ENCODE measurements around the gene CLK1. TPM values are rescaled to one million over a fixed set of nuclear protein-coding genes. Genes with fewer than 3 reads are reported as not detected.

The CLK1 gene
- total RNA-seq, 2 experiments from 2014 or later, result 74.9 to 104 TPM

GRCh38 chr2:200845669-200846325, 18.7 kb downstream of the CLK1 start:
- Histone ChIP-seq H3K9me3 (ENCODE audit: low read length) (no peaks in the 10 kb centered on the region), H3K4me1 (ENCODE audit: insufficient read depth, low read length, poor library complexity, severe bottlenecking) (no peaks in the 10 kb centered on the region), H3K36me3 (ENCODE audit: insufficient read depth, low read length) (peaks cover 6% of the 10 kb centered on the region), H3K9me2 (ENCODE audit: insufficient read depth, low read length) (no peaks in the 10 kb centered on the region), H2AFZ (ENCODE audit: low read length) (no peak overlapping the region), H4K20me1 (ENCODE audit: insufficient read depth, low read length) (no peaks in the 10 kb centered on the region), H3K4me3 (ENCODE audit: low read depth, low read length, poor library complexity, severe bottlenecking) (no peak overlapping the region), H3K27ac (ENCODE audit: low read depth, low read length, poor library complexity, severe bottlenecking) (no peak overlapping the region), H3K4me2 (ENCODE audit: low read length) (no peak overlapping the region), H3K79me2 (ENCODE audit: insufficient read depth, low read depth, low read length) (no peaks in the 10 kb centered on the region)
- intact Hi-C loops (cut with micrococcal nuclease; ENCODE audit: unreplicated experiment), result no loop called here
- ChIA-PET CTCF (ENCODE audit: unreplicated experiment) (interaction anchor here (0.5 to 1.3 kb wide), 2 partner anchors 18 to 100 kb away, joined by 4 to 5 read pairs; no protein-coding TSS in a partner anchor), POLR2A (interaction anchor here (0.6 to 1.0 kb wide), 3 partner anchors 18 to 776 kb away, joined by 3 read pairs; no protein-coding TSS in a partner anchor)
- TF ChIP-seq EZH2phosphoT487 (IDR thresholded peaks at IDR 0.05; ENCODE audit: borderline replicate concordance, low read depth, low read length) (no peak), CTCF (conservative IDR thresholded peaks at IDR 0.05; ENCODE audit: low read length) (no peak)
- no peak for DNase-seq (ENCODE audit: low spot score)
- BruUV-seq (replicated peaks), result no TSS peak

DNA sequence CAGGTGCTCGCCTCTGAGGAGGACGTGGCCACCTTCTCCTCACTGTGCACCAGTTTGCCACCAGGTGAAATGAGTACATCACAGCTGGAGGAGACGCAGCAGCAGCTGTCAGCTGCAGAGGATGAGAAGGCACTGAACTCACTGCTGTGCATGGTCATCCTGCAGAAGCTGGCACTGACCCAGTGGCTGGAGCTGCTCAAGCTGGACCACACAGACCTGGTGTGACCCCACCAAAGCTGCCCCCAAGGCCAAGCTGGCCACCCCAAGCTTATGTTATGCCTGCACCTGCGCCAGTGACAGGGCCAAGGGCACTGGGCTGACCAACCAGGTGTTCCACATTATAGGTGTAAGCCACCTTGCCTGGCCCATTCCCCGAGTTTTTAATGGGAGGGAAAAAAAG, 19.3 kb downstream of the CLK1 start:
- no peaks in the 10 kb centered on the region for H3K9me3 ChIP-seq (ENCODE audit: low read length)
- no peaks in the 10 kb centered on the region for H3K36me3 ChIP-seq (ENCODE audit: insufficient read depth, low read length)
- H3K4me3 ChIP-seq (ENCODE audit: low read depth, low read length, poor library complexity, severe bottlenecking), result no peak overlapping the region
- no peaks in the 10 kb centered on the region for H3K9me2 ChIP-seq (ENCODE audit: insufficient read depth, low read length)
- BruUV-seq (replicated peaks), result no TSS peak
- no peaks in the 10 kb centered on the region for H4K20me1 ChIP-seq (ENCODE audit: insufficient read depth, low read length)
- no peak for TF ChIP-seq CTCF (conservative IDR thresholded peaks at IDR 0.05; ENCODE audit: low read length)
- no peak for TF ChIP-seq EZH2phosphoT487 (IDR thresholded peaks at IDR 0.05; ENCODE audit: borderline replicate concordance, low read depth, low read length)
- DNase-seq (ENCODE audit: low spot score), result no peak
- H3K27ac ChIP-seq (ENCODE audit: low read depth, low read length, poor library complexity, severe bottlenecking), result no peak overlapping the region
- intact Hi-C loops (cut with micrococcal nuclease; ENCODE audit: unreplicated experiment), result no loop called here
- H3K4me1 ChIP-seq (ENCODE audit: insufficient read depth, low read length, poor library complexity, severe bottlenecking), result no peaks in the 10 kb centered on the region
- no peaks in the 10 kb centered on the region for H3K79me2 ChIP-seq (ENCODE audit: insufficient read depth, low read depth, low read length)
- H2AFZ ChIP-seq (ENCODE audit: low read length), result no peak overlapping the region
- no peak overlapping the region for H3K4me2 ChIP-seq (ENCODE audit: low read length)
- CTCF ChIA-PET (ENCODE audit: unreplicated experiment), result interaction anchor here (0.5 to 1.3 kb wide), 2 partner anchors 17 to 100 kb away, joined by 4 to 5 read pairs; no protein-coding TSS in a partner anchor
- POLR2A ChIA-PET, result interaction anchor here (0.6 to 1.0 kb wide), 4 partner anchors 9 to 775 kb away, joined by 3 read pairs; no protein-coding TSS in a partner anchor
